Hematopoietic multipotent progenitor cell treated with erythropoietin and hydrocortisone succinate and interleukin-3 and kit ligand, for 8 days (in vitro differentiated cells): ENCODE data around the gene ACTRT2.
A peak's percentile ranks its signal among the peaks of the same experiment; 100 is the strongest.

Experiments used
- DNase-seq: peaks from one replicate; pipeline ENCODE4 v3.0.0-alpha.2; 2015

The ACTRT2 gene

DNA sequence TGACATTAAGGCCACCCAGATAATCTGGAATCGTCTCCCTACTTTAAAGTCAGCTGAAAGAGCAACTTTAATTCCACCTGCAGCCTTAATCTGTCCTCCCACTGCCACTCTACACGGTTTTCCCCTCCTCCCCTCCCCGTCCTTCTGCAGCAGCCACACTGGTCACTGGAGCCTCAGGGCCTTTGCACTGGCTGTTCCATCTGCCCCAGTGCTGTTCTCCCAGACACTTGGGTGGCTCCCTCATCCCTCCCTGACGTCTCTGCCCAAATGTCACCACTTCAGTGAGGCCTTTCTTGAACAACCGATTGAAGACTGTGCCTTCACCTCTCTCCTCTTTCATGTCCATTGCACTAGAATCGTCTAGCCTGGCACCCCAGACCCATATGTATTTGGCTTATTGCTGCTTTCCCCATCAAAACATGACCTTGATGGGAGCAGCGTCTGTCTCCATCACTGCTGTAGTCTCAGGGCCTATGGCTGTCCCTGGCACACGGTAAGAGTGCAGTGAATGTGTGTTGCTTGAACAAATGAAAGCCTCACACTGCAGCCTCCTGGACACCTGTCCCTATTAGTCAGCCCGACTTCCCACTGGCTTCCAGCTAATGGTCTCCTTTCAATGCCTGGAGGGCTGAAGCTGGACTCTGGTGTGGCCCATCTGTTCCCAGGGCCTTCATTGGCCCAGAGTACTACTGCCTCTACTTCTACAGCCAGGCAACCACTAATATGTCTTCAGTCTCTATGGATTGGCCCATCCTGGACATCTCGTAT is 37.2 kb downstream of the ACTRT2 start:
- DNase-seq, result no peak

DNA sequence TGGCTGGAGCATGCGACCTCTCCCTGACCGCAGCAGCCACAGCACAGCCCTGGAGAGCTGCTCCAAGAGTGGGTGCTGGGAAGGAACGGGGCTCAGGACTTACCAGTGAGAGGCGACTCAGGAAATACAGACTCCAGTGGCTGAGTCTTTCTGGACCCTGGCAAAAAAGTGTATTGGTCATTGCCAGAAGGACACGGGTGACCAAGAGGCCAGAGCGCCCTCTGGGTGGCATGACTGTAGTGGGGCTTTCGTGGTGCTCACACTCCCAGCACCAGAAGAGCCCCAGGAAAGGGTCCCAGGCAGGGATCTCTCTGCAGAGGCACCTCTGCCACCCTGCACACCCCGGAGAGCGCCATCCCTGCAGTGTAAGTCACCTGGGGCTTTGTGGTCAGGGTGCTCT is 38.9 kb downstream of the ACTRT2 start:
- DNase-seq, result no peak

DNA sequence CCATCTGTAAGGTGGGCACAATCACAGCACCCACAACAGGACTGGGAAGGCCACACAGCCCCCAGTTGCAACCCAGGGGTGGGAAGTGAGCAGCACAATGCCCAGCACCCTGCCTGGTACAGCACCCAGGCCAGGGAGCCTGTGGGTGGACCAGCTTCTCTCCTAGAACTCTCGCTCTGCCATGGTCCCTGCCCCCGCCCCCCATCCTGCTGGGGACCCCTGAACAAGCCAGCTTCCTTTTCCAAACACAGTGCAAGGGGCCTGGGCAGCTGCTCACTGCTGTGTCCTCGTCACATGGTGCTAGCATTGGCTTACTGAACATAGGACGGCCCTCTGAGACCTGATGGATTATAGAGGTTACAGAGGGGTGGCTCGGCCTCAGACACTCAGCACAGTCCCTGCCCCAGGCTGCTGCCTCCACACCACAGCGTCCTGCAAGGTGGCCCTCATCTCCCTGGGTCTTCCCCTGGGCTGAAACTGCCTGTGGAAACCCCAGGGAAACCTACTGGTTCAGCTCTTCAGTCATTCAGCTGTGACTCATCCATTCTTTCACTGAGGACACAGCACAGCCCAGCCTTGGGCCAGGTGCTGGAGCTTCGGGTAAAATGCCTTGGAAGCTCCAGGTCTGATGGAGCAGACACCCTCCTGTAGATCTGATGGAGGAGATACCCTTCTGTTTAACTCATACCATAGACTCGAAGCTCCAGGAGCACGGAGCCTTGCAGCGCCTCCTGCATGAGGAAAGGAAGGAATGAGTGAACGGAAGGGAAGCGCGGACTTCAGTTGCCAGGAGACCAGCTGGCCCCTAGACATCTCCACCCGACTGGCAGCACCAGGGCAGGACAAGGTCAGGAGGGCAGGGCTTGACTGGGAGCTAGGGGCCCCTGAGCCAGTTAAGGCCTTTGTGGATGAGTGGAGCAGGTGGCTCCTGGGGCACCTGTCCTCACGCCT is 39.6 kb downstream of the ACTRT2 start:
- no peak for DNase-seq

DNA sequence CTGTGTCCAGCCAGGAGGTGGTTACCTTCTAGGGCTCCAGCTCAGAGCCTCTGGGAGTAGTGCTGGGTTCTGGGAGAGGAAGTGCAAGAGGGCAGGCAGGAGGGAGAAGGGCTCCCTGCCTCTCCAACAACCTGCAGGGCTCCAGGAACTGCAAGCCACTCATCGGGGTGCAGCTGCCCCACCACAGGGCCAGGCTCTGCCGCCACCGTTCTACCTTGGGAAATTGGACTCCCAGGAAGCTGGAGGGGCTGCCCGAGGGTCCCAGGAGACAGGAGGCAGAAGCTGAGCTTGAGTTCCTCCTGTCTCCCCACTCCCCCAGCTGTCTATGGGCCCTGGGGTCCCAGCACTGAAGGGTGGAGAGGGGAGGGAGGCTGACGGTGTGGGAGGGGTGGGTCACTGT is 40.3 kb downstream of the ACTRT2 start:
- no peak for DNase-seq

DNA sequence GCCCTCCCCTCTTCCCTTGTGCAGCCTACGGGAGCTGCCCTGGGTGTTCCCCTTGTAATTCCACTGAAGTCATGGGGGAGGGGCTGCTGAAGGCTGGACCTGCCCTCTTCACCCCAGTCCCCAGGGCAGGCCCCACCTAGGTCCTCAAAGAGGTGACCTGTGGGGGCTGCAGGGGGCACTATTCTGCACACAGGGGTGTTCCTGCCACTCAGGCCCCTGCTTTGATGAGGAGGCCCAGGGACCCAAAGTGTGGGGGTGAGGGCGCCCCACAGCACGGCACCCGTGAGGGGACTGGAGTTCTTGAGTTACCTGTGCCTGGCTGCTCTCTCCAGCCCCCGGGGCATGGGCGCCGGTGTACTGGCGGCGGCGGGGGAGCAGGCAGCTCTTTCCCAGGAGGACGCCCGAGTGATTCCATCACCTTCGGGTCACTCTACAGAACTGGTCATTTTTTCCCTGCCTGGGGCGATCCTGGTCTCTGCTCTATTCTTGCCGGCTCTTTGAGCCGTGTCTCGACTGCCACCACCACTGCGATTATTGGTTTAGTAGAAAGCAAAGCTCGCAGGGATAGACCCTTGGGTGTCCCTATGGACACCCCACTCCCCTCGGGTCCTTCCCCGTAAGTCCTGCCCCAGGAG is 40.8 kb downstream of the ACTRT2 start:
- no peak for DNase-seq

DNA sequence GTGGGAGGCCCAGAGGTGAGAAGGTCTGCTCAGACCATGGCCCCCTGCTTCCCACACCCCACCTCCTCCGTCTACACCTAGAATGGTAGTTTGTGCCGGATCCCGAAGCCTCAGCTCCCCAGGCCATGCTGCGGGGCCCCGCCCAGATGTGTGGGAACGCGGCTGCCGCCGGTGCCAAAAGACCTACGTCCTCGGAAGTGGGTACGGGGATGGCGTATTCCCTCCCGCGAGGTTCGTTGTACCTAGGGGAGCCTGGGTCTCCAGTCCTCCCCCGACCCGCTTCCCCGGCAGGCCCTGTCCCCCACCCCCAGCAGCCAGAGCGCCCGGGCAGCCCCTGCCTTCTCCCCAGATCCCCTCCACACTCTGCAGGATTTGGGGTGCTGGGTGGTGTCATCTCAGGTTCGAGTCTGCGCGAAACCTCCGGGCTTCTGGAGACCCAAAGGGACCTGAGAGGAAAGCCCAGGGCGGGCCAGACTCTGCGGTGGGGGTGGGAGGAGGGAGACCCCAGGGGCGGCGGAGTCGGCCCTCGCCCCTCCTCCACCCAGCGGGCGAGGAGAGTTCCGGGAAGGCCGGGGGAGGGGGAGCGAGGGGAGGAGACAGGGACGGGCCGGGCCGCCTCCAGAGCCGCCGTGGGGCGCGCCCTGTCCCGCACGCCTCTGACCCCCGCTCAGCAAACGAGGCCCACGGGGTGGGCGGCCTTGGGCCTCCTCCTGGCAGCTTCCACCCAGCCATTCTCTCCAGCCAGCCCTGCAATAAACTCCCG is 41.5 kb downstream of the ACTRT2 start:
- no peak for DNase-seq

DNA sequence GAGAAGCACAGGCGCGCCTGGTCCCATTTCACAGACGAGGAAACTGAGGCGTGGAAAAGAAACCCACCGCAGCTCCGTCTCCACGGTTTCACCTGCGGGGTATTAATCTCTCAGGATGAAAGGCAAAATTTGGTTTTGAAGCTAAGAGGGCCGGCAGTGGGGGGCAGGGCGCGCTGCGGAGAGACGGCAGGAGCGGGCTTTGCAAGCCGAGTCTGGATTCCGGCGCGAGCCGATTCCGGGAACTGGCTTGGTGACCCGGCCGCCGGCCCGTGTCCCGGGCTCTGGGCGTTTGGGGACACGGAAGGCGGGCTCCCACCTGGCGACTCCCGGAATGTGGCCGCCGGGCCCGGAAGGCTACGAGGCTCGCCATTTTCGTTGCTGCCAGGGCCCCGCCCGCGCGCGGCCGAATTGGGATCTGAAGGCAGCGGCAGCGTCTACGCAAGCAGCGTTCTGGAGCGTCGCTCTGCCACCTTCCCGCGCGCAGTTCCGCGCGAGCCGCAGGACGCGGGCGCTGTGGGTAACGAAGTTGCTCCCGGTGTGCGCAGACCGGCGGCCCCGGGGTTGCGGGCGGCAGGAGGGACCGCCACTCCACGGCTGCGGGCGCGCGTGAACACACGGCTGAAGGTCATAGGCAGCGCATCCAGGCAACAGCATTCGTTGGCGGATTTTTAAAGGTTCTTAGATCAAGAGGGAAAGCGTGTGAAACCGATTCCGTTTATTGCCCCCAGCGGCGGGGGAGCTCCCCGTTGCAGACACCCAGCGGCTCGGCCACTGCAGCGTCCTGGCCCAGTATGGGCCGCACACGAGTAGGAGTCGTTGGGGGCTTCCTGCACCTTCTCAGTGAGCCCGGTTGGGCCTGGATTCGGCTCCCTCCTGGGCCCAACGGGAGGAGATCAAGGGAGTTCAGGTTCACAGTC is 42.4 kb downstream of the ACTRT2 start:
- no peak for DNase-seq

DNA sequence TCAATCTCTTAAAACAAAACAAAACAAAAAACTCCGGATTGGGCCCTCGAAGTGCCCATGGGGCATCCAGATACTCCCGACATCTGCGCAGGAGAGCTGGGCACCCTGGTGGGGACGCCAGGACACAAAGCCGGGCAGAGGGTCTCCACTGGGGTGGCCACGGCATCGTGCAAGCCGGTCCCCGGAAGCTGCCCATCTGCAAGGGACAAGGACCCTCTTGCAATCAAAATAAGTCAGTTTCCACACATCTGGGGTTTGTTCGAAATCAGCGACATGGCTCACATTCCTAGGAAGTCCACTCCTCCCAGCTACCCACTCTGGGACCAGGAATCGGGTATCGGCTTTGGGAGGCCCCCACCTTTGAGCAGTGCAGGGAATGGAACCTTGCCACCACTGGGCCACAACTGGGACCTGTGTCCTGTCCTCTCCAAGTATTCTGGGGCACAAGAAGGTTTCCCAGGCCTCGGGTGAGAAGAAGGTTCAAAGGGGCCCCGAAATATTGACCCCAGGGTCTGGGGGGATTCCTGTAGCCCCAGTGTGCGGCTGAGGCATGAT is 43.1 kb downstream of the ACTRT2 start:
- DNase-seq, result no peak

DNA sequence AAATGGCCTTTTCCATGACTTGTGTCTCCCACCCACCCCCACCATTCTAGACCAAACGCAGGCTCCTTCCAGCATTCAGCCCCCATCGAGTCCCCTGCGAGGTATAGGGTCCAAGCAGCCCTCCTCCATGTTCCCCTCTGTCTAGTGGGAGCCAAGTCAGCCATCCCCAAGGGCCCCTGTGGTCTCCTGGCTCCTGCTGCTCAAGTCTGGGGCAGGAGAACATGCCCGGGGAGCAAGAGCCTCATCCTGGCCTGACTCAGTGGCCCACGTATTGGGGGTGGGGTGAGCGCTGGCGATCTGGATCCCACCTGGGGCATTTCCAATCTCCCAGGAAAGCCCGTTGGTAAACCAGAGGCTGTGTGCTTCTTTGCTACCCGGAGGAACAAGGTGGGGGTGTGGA is 43.6 kb downstream of the ACTRT2 start:
- no peak for DNase-seq

DNA sequence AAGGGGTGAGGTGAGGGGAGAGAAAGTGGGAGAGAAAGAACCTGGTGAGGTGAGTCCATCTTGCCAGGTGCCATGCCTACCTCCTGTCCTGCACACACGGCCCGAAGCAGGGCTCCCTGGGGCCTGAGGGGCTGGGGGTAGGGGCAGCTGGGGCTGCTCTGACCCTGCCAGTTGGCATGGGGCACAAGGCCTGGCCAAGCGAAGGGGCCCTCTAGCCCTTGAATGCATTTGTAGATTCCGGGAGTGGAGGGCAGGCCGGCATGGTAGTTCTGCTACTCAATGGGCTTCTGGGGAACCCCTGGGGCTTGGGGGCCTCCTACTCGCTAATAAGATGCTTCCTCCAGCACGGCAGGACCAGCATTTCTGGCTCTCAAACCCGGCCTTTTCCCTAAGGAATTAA is 44.1 kb downstream of the ACTRT2 start:
- no peak for DNase-seq

DNA sequence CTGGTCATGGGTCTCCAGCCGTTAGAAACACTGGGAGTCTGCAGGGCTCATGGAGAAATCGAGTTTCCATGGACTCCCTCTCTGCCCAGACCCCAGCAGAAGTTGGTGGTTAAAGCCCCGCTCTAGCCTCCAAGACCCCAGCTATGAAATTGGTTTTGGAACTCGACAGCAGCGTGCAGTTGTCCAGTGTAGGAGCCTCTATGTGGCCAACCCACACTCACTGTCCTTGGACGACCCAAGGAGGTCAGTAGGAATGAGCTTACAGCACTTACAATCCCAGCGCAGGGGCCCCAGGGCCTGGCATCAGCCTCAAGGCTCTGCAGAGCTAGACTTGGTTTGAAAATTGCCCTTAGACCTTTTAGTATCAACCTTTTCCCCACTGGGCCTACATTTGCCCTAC is 44.5 kb downstream of the ACTRT2 start:
- DNase-seq, result no peak

DNA sequence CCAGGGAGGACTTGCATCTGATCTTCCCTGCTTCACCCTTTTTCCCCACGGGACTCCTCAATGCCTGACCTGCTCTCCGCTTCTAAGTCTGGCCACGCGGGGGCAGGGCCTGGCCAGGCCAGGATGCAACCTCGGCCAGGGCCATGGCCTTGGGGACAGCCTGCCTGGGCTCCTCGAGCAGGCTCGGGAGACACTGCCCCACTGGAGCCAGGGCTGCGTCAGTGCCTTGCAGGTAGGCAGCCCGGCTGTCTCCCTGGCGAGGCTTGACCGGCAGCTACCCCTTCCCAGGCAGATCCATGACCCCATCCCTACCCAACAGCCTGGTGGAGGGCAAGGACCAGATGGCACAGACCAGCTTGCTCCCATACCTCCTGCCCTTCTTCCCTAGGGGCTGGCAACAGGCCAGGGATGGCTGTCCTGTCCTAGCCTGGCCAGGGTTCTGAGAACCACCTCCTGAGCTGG is 45.0 kb downstream of the ACTRT2 start:
- no peak for DNase-seq

DNA sequence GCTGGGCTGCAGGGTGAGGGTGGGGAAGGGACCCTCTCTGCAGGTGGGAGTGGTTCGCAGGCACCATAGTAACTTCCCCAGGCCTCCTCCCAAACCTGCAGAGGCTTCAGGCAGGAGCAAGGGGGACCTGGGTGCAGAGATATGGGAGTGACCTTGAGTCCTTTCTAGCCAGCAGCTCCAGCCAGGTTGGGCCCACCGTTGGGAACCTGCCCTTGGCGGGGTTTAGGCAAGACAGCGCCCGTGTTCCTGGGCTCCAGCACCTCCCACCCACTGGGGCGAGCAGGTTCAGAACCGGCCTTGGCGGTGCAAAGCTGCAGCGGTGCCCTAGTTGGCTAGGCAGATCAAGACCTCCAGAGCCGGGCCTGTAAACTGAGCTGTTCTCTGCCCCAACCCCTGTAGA is 45.6 kb downstream of the ACTRT2 start:
- no peak for DNase-seq

DNA sequence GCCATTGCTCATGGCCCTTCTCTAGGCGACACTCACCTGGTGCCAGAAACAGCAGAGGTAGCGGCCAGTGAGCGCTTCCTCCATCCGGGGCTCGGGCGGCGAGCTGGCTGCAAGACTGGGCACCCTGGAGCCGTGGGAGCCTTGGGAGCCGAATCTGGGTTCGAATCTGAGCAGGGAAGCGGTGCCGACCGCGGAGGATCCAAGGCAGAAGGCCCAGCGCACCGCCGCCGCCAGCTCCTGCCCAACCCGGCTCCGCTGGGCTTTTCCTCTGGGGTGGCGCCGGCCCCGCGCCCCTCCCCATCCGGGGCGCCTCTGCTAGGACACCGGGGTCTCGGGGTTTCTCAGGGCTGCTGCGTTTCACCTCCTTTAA is 46.0 kb downstream of the ACTRT2 start:
- DNase-seq, result no peak

DNA sequence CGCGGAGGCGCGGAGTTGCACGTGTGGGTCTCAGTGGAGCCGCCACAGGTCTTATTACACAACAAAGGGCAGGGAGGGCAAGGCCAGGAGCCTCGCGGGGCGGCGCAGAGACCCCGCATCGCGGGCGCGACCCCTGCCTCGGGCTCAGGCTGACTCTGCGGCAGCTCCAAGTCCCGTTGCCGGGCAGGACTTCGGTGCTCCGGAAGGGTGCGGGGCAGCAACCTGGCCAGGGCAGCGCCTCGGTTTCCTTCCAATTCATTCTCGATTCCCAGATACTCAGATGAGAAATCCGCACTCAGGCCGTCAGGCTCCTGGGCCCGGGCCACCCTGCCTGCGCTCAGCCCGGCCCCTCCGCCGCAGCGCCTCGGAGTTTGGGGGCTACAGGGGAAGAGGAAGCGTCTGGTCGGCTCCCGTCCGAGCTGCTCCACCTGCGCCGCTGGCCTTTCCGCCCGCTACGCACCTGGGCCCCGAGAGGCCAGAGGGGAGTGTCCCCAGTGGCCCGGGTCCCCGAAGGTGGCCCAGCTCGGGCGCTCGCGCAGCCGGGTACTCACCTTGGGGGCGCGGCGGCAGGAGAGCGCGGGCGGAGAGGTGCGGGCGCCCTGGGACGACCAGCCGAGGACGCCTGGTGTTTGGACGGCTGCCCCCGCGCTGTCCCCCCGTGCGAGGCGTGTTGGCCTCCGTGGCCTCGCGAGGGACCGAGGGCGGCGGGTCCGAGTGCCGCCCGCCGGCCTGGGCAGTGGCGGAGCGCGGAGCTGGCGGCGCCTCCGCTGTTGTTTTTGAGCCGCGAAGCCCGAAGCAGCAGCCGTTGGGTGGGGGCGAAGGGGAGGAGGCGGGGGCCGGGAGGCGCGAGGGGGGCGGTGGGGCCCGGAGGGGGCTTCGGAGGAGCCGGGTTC is 46.6 kb downstream of the ACTRT2 start:
- no peak for DNase-seq

DNA sequence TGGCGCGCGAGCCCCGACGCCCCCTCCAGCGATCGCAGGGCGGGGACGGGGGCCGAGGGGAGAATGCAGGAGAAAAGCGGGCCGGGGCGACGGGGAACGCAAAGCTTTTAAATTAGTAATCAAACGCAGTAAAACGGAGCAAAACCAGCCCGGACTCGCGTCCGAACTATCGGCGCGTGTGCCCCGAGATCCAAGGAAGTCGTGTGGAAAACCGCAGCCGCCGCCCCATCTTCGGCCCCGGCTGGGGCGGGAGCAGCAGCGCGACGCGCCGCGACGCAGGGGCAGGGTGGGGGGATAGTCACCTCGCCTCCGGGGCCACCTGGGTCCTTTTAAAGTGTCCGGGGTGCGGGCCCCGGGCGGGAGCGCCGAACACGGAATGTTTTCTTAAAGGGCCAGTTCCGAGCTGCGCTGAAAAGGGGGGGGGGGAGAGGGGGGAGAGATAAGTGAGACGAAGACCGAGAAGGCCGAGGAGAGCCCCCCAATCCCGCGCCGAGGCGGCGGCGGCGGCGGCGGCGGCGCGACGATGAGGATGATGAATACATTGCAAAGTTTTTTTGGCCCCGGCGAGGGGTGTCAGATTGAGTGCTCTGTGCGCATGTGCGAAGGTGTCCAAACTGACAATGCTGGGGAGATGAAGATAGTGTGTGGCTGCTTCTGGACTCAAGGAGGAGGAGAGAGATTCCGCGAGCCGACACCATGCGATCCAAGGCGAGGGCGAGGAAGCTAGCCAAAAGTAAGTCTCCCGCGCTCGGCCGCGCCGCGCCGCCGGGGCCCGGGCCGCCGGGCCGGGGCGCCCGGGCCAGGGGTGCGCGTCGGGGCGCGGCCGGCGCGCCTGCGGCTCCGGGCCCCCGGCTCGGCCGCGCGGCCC is 47.5 kb downstream of the ACTRT2 start, which contains the start of gene PRDM16:
Gene PRDM16 (plus strand): TSS at position 640 of the 868 bp plus-strand sequence. CDS start 57 bp downstream, at position 697.
- peak; percentile 64 for DNase-seq

DNA sequence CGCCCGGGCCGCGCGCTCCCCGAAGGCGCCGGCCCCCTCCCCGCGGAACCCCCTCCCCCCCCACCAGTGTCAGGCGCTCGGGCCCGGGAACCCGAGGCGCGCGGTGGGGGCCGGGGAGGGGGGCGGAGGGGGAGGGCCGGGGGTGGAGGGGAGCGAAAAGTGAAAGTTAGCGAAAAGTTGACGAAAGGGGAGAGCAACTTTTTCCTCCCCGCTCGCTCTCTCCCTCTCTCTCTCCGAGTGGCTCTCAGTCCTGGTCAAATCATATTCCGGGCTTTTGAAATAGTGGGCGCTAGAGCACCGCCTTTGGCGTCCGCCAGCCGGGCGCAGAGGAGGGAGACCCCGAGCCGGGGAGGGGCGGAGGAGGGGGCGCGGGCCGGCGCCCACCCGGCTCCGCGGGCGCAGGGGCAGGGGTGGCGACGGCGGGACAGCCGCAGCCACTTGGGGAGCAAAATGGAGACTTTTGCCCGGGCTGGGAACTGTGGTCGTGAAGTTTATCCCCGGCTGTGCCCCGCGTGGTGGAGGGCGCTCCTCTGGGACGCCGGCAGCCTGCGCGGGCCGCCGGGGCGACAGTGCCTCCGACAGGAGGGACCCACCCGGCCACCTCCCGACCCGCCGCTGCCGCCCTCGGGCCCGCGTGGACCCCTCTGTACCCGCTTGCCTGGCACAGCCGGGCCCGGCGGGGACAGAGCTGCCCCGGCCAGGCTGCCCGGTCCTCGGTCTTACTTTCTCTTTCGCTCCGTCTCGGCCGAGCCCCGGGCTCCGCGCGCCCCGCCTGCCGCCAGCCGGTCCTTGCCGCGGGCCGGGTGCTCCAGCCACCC is 48.4 kb downstream of the ACTRT2 start:
- peak; percentile 6 for DNase-seq

DNA sequence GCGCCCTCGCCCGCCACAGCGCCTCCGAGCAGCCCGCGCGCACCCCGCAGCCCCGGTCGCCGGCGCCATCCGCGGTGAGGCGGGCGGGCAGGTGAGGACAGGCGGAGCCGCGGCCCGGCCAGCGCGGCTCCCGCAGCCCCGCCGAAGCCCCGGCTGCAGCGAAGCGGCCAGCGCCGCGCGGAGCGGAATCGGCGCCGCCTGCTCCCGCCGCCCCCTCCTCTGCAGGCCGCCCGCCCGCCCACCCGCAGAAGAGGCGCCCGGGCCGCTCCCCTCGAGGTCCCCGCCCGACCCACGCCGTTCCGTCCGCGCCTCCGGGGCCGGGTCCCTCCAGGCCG is 49.0 kb downstream of the ACTRT2 start:
- no peak for DNase-seq
